Ascending aorta (tissue), 2 donors: ENCODE measurements around the gene PGLYRP4. TPM values are rescaled to one million over a fixed set of nuclear protein-coding genes. Genes with fewer than 3 reads are reported as not detected.

Experiments
- DNase-seq, 2 donors: peaks; one replicate each; pipeline ENCODE4 v3.0.0-alpha.2; 2019; ENCODE audit warnings: low spot score in 2 of 2
- H3K27ac ChIP-seq, 2 donors: fragments of 200-600 bp; sonication (generic); one replicate each; pipeline ENCODE4 v1.5.1; 2016 to 2017; ENCODE audit warnings: mild to moderate bottlenecking in 1 of 2
- H3K27me3 ChIP-seq: fragments of 200-600 bp; sonication (generic); one replicate; pipeline ENCODE4 v1.5.1; 2017
- H3K36me3 ChIP-seq, 2 donors: fragments of 200-600 bp; sonication (generic); one replicate each; pipeline ENCODE4 v1.5.1; 2016
- H3K4me1 ChIP-seq, 2 donors: fragments of 200-600 bp; sonication (generic); one replicate each; pipeline ENCODE4 v1.5.1; 2016 to 2017; ENCODE audit warnings: mild to moderate bottlenecking in 1 of 2
- H3K4me3 ChIP-seq, 2 donors: fragments of 200-600 bp; sonication (generic); one replicate each; pipeline ENCODE4 v1.5.1; 2016 to 2017; ENCODE audit warnings: mild to moderate bottlenecking in 1 of 2
- H3K9me3 ChIP-seq, 2 donors: fragments of 200-600 bp; sonication (generic); one replicate each; pipeline ENCODE4 v1.5.1; 2016
- intact Hi-C: fragments of 100-400 bp; cut with DNase I; formaldehyde crosslinking; loops from one replicate; pipeline ENCODE4 v1.15.1; 2023
- total RNA-seq: library from RNA; depleted of rRNA; stranded (reverse); fragments of >200 nt; gene quantifications from one replicate; pipeline ENCODE4 v1.1.0, GENCODE V29; 2016
- TF ChIP-seq, protein P1 (sequence below), 3 experiments: fragments of 200-600 bp in 2 of 3; fragments of 450-650 bp in 1 of 3; sonication (generic) in 2 of 3; IDR thresholded peaks; one replicate each; pipeline ENCODE4 v1.5.1; 2016 to 2019; ENCODE audit warnings: antibody characterized with exemption in 3 of 3, mild to moderate bottlenecking in 1 of 3, moderate library complexity in 1 of 3

Gene PGLYRP4
- total RNA-seq, 1 donor from 2014 or later, result not detected

DNA sequence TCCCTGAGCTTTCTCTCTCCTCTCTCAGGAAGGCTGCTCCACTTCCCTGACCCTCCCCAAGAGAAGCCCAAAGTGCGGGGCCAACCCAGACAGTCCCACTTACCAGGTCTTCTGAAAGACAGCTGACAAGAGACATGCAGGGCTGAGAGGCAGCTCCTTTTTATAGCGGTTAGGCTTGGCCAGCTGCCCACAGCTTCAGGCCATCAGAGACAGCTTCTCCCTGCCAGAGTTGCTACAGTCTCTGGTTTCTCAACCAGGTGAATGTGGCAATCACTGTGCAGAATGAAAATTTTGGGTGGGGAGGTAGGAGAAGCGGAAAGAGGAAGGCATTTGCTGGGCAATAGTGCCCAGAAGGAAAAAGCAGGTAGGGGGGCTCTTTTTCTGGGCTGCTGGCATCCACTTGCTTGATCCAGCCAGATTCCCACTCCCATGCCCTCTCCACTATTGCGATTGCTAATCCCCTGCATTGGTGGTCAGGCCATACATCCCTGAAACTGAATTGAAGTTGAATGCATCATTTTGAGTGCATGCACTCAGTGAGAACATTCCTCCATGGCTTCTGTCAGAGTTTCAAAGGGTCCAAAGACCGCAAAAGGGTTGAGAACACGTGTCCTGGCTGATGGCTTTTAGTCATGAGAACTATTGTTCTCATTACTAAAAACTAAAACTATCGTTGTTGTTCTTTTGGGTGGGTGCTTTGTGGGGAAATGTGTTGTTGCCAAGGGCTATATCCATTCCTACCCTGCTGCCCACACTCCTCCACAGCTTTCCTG is 42.5 kb upstream of the PGLYRP4 start, which contains the start of gene S100A8:
TSS of gene S100A8 (minus strand) at position 136 of the 773 bp plus-strand sequence. CDS start 538 bp downstream, outside the sequence.
- Histone ChIP-seq H3K27me3 (no peaks in the 10 kb centered on the region), H3K36me3 (no peaks in the 10 kb centered on the region), H3K9me3 (no peaks in the 10 kb centered on the region), H3K27ac (no peak within 1 kb of the TSS), H3K4me3 (no peak within 1 kb of the TSS), H3K4me1 (no peaks in the 10 kb centered on the region)
- peak in 1 of 2 donors; percentile 74 for DNase-seq
- TF ChIP-seq, protein P1, sequence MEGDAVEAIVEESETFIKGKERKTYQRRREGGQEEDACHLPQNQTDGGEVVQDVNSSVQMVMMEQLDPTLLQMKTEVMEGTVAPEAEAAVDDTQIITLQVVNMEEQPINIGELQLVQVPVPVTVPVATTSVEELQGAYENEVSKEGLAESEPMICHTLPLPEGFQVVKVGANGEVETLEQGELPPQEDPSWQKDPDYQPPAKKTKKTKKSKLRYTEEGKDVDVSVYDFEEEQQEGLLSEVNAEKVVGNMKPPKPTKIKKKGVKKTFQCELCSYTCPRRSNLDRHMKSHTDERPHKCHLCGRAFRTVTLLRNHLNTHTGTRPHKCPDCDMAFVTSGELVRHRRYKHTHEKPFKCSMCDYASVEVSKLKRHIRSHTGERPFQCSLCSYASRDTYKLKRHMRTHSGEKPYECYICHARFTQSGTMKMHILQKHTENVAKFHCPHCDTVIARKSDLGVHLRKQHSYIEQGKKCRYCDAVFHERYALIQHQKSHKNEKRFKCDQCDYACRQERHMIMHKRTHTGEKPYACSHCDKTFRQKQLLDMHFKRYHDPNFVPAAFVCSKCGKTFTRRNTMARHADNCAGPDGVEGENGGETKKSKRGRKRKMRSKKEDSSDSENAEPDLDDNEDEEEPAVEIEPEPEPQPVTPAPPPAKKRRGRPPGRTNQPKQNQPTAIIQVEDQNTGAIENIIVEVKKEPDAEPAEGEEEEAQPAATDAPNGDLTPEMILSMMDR (IDR thresholded peaks at IDR 0.05), result no peak
- intact Hi-C loops, result no loop called here

DNA sequence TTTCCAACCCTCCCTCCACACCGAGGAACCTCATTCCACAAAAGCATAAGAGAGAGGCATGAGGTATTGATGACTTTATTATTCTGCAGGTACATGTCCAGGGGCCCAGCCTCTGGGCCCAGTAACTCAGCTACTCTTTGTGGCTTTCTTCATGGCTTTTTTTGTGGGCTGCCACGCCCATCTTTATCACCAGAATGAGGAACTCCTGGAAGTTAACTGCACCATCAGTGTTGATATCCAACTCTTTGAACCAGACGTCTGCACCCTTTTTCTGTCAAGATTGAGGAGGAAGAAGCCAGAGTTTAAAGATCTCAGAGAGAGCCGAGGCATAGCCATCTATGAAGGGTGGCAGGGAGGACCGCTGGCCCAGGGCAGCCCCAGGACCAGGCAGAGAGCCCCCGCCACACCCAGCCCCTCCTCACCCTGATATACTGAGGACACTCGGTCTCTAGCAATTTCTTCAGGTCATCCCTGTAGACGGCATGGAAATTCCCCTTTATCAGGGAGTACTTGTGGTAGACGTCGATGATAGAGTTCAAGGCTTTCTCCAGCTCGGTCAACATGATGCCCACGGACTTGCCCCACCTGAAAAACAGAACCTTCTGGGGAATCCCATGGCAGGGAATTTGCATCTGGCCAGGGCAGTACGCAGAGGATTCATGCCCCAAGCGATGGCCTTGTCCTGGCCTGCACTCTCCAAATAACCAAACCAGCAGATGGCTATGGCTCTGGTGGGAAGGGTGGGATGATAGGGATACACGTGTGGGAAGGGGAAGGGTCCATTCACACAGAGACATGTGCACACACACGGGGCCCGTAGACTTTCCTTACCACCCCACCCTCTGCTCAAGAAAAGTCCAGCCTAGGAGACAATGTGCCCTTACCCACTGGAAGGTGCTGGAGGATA is 41.6 kb upstream of the PGLYRP4 start:
- intact Hi-C loops, result no loop called here
- DNase-seq, result no peak
- Histone ChIP-seq H3K4me1 (no peaks in the 10 kb centered on the region), H3K4me3 (no peak overlapping the region), H3K27me3 (no peaks in the 10 kb centered on the region), H3K27ac (no peak overlapping the region), H3K9me3 (no peaks in the 10 kb centered on the region), H3K36me3 (no peaks in the 10 kb centered on the region)
- TF ChIP-seq, protein P1 (IDR thresholded peaks at IDR 0.05), result no peak

DNA sequence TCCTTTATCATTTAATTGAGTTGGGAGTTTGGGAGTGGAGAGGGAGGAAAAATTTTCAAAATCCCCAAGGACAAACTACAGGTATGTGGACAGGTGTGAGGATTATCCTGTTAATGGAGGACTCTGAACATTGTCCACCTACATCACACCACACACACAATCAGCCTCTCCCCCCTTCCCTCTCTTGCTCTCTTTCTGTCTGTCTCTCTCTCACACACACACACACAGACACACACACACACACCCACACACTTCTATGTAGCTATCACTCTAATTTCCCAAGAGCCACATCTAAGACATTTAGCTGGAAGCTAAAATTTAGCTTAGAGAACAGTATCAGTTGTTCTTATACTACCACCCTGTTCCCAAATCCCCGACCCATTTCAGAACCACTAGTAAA is 40.8 kb upstream of the PGLYRP4 start:
- H3K36me3 ChIP-seq, result no peaks in the 10 kb centered on the region
- TF ChIP-seq, protein P1 (IDR thresholded peaks at IDR 0.05), result no peak
- no peak overlapping the region for H3K27ac ChIP-seq
- H3K27me3 ChIP-seq, result no peaks in the 10 kb centered on the region
- intact Hi-C loops, result no loop called here
- no peaks in the 10 kb centered on the region for H3K9me3 ChIP-seq
- no peak for DNase-seq
- no peaks in the 10 kb centered on the region for H3K4me1 ChIP-seq
- H3K4me3 ChIP-seq, result no peak overlapping the region

DNA sequence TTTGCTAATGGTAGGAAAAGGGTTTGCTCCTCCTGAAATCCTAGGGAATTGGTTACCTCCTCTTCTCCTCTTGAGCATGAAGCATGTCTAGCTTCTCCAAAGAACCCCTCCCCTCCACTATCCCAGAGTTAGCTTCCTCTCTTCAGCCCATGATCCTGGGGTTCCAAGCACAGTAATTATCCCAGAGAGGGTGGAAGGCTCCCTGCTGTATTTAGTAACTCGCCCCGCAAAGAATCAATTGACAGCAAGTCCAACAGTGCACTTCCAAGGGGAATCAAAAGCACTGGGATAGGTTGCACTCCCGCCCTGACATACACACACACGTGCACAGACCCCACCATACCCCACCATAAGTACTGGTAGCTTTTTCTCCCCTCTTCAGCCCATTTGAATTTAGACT is 39.1 kb upstream of the PGLYRP4 start:
- no peak overlapping the region for H3K27ac ChIP-seq
- no peak for DNase-seq
- intact Hi-C loops, result no loop called here
- H3K36me3 ChIP-seq, result no peaks in the 10 kb centered on the region
- TF ChIP-seq, protein P1 (IDR thresholded peaks at IDR 0.05), result no peak
- no peak overlapping the region for H3K4me3 ChIP-seq
- no peaks in the 10 kb centered on the region for H3K27me3 ChIP-seq
- H3K4me1 ChIP-seq, result no peaks in the 10 kb centered on the region
- no peaks in the 10 kb centered on the region for H3K9me3 ChIP-seq

DNA sequence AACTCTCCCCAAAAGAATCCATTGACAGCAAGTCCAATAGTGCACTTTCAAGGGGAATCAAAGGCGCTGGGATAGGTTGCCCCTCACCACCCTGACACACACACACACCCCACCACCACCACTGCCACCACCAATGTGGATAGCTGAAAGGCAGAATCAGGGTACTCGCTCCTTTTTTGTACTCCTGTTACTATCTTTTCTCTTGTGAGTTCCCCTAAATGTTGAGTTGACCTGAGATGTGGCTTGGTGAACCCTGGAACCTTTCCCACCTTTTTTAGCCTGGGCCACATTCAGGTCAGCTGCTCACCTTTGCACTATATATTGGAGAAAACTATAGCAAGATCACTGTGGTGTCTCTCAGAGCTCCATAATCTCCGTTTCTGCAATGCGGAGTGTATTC is 38.4 kb upstream of the PGLYRP4 start:
- Histone ChIP-seq H3K27ac (no peak overlapping the region), H3K36me3 (no peaks in the 10 kb centered on the region), H3K4me3 (no peak overlapping the region), H3K27me3 (no peaks in the 10 kb centered on the region), H3K4me1 (no peaks in the 10 kb centered on the region), H3K9me3 (peaks cover 0 to 3% of the 10 kb centered on the region in 2 donors)
- intact Hi-C loops, result no loop called here
- TF ChIP-seq, protein P1 (IDR thresholded peaks at IDR 0.05), result no peak
- DNase-seq, result no peak
